ENCODE data around the gene DMRT3.

Gene DMRT3

DNA sequence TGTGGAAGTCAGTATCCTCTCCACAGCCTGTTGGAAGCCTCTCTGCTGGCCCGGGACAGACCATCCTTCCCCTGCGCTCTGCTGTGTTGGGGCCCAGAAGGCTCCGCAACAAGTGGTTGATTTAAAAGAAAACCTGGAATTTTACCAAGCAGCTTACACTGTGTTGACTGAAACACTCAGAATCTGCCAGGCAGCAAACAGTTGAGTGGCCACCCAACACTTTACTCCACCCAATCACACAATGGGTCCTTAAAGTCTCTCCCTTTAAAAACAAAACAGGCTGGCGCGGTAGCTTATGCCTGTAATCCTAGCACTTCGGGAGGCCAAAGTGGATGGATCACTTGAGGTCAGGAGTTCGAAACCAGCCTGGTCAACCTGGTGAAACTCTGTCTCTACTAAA lies 28.0 kb upstream of the DMRT3 start (continued):
- TF ChIP-seq KLF10 (tag by site-specific recombination; IDR thresholded peaks at IDR 0.05) (no peak), ZNF433 (tag by site-specific recombination; IDR thresholded peaks at IDR 0.05; ENCODE audit: low read depth) (no peak)
- TF ChIP-seq, protein P1, sequence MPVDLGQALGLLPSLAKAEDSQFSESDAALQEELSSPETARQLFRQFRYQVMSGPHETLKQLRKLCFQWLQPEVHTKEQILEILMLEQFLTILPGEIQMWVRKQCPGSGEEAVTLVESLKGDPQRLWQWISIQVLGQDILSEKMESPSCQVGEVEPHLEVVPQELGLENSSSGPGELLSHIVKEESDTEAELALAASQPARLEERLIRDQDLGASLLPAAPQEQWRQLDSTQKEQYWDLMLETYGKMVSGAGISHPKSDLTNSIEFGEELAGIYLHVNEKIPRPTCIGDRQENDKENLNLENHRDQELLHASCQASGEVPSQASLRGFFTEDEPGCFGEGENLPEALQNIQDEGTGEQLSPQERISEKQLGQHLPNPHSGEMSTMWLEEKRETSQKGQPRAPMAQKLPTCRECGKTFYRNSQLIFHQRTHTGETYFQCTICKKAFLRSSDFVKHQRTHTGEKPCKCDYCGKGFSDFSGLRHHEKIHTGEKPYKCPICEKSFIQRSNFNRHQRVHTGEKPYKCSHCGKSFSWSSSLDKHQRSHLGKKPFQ (tag by site-specific recombination; IDR thresholded peaks at IDR 0.05): no peak
- TF ChIP-seq, protein P2, sequence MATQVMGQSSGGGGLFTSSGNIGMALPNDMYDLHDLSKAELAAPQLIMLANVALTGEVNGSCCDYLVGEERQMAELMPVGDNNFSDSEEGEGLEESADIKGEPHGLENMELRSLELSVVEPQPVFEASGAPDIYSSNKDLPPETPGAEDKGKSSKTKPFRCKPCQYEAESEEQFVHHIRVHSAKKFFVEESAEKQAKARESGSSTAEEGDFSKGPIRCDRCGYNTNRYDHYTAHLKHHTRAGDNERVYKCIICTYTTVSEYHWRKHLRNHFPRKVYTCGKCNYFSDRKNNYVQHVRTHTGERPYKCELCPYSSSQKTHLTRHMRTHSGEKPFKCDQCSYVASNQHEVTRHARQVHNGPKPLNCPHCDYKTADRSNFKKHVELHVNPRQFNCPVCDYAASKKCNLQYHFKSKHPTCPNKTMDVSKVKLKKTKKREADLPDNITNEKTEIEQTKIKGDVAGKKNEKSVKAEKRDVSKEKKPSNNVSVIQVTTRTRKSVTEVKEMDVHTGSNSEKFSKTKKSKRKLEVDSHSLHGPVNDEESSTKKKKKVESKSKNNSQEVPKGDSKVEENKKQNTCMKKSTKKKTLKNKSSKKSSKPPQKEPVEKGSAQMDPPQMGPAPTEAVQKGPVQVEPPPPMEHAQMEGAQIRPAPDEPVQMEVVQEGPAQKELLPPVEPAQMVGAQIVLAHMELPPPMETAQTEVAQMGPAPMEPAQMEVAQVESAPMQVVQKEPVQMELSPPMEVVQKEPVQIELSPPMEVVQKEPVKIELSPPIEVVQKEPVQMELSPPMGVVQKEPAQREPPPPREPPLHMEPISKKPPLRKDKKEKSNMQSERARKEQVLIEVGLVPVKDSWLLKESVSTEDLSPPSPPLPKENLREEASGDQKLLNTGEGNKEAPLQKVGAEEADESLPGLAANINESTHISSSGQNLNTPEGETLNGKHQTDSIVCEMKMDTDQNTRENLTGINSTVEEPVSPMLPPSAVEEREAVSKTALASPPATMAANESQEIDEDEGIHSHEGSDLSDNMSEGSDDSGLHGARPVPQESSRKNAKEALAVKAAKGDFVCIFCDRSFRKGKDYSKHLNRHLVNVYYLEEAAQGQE (tag by site-specific recombination; IDR thresholded peaks at IDR 0.05): no peak

DNA sequence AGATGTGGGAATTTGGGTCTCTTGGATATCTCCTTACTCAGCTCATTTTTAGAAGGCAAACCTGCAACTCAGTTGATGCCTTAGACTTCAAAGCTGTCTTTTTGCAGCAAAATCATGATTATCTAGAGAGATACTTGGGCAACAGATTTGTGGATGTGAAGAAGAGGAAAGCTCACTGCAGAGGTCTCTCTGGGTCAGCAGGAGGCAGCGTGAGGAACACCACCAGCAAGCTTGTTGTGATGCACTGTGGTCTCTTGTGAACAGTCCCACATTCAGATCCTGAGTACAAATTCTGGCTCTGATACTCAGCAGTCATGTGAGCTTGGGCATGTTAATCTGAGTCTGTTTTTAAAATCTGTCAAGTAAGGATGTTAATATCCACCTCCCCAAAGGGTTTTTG lies 26.3 kb upstream of the DMRT3 start:
- Histone ChIP-seq H3K4me1 (ENCODE audit: control insufficient read depth, insufficient read depth, low read length) (no peaks in the 10 kb centered on the region), H3K4me3 (ENCODE audit: low read depth, low read length) (no peak overlapping the region), H3K27ac (ENCODE audit: extremely low read depth, low read depth, low read length) (no peak overlapping the region), H3K9me3 (ENCODE audit: control insufficient read depth, insufficient read depth, low read depth, low read length) (no peaks in the 10 kb centered on the region), H3K36me3 (ENCODE audit: control insufficient read depth in 2 of 2, insufficient read depth in 1 of 2, low read length in 2 of 2) (no peaks in the 10 kb centered on the region)
- TF ChIP-seq ZNF19 (tag by site-specific recombination; IDR thresholded peaks at IDR 0.05; ENCODE audit: low read depth): no peak
- TF ChIP-seq ZNF23 (tag by site-specific recombination; IDR thresholded peaks at IDR 0.05; ENCODE audit: borderline replicate concordance): no peak
- no peak for TF ChIP-seq SP2 (tag by site-specific recombination; IDR thresholded peaks at IDR 0.05)
- TF ChIP-seq, protein P3, sequence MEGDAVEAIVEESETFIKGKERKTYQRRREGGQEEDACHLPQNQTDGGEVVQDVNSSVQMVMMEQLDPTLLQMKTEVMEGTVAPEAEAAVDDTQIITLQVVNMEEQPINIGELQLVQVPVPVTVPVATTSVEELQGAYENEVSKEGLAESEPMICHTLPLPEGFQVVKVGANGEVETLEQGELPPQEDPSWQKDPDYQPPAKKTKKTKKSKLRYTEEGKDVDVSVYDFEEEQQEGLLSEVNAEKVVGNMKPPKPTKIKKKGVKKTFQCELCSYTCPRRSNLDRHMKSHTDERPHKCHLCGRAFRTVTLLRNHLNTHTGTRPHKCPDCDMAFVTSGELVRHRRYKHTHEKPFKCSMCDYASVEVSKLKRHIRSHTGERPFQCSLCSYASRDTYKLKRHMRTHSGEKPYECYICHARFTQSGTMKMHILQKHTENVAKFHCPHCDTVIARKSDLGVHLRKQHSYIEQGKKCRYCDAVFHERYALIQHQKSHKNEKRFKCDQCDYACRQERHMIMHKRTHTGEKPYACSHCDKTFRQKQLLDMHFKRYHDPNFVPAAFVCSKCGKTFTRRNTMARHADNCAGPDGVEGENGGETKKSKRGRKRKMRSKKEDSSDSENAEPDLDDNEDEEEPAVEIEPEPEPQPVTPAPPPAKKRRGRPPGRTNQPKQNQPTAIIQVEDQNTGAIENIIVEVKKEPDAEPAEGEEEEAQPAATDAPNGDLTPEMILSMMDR (tag by site-specific recombination; IDR thresholded peaks at IDR 0.05): no peak
- TF ChIP-seq ZNF510 (tag by site-specific recombination; IDR thresholded peaks at IDR 0.05; ENCODE audit: insufficient replicate concordance): no peak
- TF ChIP-seq, protein P2 (tag by site-specific recombination; IDR thresholded peaks at IDR 0.05): no peak
- TF ChIP-seq ZNF530 (tag by site-specific recombination; IDR thresholded peaks at IDR 0.05; ENCODE audit: low read depth): no peak
- no peak for TF ChIP-seq ZNF777 (tag by site-specific recombination; IDR thresholded peaks at IDR 0.05; ENCODE audit: borderline replicate concordance)
- TF ChIP-seq ZNF157 (tag by site-specific recombination; IDR thresholded peaks at IDR 0.05): no peak
- TF ChIP-seq ZNF324 (tag by site-specific recombination; IDR thresholded peaks at IDR 0.05): no peak
- TF ChIP-seq ZNF133 (tag by site-specific recombination; IDR thresholded peaks at IDR 0.05): no peak
- no peak for TF ChIP-seq MEIS1 (CRISPR knock-in tag; IDR thresholded peaks at IDR 0.05; ENCODE audit: borderline replicate concordance)
- no peak for TF ChIP-seq KLF1 (tag by site-specific recombination; IDR thresholded peaks at IDR 0.05)
- TF ChIP-seq ZNF221 (tag by site-specific recombination; IDR thresholded peaks at IDR 0.05; ENCODE audit: borderline replicate concordance): no peak
- ChIA-PET CTCF (interaction anchor here (0.9 to 4.9 kb wide), 6 partner anchors 13 to 56 kb away, joined by 3 to 29 read pairs (median 6); no protein-coding TSS in a partner anchor), POLR2A (no interaction called here)
